Putamen (tissue), 1 donor: Measurements from ENCODE around the gene PTPRG.

Source experiments
- DNase-seq: peaks from one replicate; pipeline ENCODE4 v3.0.0-alpha.2; 2016; ENCODE audit warnings: low spot score

PTPRG gene

DNA sequence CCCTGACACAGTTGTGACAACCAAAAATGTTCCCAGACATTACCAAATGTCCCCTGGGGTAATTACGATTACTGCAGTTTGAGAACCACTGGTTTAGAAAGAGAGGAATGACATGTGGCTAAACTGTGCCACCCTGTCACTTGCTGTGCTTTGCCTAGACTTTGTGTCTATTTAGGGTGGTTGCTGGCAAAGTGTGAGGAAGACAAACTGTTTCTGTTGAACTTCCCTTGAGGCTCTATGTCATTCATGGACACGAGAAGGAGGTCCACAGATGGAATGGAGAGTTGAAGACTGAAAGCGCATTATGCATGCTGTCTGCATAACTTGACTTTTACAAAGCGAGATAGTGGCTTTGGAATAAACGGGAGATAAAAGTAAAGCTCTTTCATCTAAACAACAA, 495.3 kb downstream of the PTPRG start:
- DNase-seq, result no peak

DNA sequence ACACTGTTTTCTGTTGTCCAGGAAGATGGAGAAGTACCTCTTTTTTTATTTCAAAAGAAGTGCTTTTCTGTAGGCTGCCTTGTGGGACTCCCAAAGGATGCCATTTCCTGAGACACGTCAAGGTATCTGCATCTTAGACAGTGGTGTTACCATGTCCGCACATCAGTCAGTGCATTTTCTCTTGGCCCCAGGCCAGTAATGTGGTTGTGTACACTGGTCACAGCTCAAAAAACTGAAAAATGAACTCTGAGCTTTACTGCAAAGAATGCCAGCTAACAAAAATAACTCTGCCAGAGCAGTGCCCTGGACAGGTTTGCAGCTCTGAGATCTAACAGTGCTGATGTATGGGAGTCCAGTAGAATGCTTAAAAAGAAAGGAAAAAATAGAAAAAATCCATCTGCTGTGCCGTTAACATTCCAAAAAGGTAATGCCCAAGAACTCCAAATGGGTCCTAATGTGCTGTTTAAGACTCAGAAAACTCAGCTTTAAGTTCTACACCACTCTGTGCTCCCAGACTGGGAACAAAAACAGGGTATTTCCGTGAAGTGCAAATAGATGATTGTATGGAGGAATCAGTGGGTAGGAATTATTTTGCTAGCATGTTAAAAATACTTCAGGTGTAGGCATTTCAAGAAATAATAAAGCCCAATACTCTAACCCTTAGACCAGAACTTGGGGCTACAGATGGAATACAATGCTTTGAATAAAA, 496.1 kb downstream of the PTPRG start:
- DNase-seq, result no peak

DNA sequence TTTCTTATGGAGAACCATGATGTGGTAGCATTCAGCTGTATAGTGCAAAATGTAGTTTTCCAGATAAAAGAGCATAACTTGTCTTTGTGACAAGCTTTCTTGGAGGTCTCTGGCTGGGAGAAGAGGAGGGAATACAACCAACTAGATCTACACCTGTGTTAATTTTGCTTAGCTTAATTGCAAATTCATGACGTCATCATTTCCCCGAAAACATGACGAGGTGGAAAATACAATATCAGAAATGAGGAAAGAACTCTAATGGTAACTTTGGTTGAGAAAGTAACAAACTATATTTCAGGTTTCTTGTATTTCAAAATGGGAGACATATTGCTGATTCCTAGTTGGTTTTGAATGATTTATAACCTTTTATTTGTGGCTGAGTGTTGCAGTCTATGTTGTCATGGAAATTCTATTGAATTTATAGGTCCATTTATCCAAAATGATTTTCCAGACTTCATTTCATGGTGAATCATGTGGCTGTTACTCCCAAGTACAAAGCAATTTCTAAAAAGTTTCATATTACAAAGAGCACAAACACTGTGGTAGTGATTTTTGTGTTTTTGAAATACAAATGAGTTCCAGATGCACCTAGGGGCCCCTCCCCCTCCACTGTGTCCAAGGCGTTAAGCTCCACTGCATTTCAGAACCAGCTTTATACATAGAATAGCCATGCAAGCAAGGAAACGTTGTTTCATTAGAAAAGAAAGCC, 504.8 kb downstream of the PTPRG start:
- DNase-seq, result no peak

DNA sequence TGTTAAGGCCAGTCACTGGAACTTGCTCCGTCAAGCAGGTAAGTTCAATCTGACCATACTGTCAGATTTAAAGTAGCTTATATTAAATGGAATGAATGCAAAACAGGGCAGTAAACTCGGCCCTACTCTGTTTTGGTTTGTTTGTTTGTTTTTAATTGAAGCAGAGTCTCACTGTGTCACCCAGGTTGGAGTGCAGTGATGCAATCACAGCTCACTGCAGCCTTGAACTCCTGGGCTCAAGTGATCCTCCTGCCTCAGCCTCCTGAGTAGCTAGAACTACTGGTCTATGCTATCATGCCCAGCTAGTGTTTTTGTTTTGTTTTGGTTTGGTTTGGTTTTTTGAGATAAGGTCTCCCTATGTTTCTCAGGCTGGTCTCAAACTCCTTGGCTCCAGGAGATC, 507.0 kb downstream of the PTPRG start:
- DNase-seq, result no peak

DNA sequence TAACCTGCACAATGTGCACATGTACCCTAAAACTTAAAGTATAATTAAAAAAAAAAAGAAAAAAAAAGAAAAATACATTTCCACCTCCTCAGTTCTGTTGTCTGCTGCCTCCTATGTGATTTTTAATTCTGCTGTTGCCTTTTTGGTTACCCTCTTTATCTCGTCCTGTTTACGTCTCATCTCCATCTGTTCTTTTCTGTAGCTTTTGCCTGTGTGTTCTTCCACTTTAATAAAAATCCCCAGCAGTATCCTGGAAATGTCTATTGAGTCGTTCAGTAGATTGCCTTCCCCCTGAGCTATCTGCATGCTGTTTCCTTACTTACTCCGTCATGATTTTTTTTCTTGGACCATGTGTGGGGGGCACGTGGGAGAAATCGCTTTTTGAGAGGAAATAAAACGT, 509.5 kb downstream of the PTPRG start:
- no peak for DNase-seq

GRCh38 chr3:62073038-62073437, 511.7 kb downstream of the PTPRG start:
- DNase-seq, result no peak

- DNase-seq, result peak; percentile 37
Observed at GRCh38 chr3:62084558-62084957, 523.2 kb downstream of the PTPRG start.

GRCh38 chr3:62088472-62089104, 527.2 kb downstream of the PTPRG start:
- no peak for DNase-seq

DNA sequence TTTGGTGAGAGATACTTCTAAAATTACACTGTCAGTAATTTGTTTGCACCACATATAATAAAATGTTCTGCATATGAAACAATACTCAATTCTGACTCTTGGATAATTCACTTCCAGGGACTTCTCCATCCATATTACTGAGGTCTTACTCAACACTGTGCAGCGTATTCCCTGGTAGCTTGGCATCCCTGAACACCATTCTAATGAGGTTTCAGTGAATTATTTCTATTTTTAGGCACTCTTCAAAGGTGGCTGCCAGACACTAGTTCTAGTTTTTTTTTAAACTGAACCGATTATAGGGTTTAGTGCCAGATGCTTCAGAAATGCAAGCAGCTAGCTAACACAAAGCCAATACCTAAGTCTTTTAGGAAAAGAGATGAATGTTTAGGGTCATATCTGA, 528.7 kb downstream of the PTPRG start:
- peak; percentile 17 for DNase-seq

GRCh38 chr3:62090519-62090918, 529.1 kb downstream of the PTPRG start:
- DNase-seq, result no peak

DNA sequence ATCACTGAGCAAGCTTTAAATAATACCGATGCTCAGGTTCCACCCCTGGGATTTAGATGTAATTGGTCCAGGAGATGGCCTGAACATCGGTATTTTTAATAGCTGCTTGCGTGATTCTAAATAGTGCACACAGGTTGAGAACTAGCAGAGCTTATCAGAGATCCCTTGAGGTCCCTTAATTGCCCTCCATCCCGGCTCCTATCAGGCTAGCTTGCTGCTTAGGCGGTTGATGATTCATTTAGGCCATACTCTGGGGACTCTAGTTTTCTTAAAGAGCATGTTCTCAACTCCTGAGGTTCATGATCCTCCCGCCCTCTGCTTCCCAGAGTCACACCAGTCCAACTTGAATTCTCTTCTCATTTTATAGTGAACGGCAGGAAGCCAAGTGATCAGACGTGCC, 531.7 kb downstream of the PTPRG start:
- no peak for DNase-seq

GRCh38 chr3:62094461-62094860, 533.1 kb downstream of the PTPRG start:
- no peak for DNase-seq

DNA sequence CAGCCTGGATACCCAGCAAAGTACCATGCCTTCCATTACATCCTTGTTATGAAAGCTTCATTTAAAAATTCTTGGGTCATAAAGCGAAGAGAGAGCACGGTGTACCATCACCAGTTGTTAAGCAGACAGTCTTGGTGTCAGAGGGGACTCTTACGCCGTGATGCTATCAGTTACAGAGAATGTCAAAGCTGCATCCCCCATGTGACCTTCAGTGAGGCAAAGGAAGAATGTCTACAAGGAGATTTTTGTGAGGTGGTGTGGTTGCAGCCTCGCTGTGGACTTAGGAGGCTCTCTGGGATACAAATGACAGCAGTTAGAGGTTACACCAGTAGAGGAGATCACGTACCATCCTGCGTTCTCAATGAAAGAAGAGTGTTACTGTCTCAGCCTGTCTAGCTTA, 533.7 kb downstream of the PTPRG start:
- DNase-seq, result no peak

DNA sequence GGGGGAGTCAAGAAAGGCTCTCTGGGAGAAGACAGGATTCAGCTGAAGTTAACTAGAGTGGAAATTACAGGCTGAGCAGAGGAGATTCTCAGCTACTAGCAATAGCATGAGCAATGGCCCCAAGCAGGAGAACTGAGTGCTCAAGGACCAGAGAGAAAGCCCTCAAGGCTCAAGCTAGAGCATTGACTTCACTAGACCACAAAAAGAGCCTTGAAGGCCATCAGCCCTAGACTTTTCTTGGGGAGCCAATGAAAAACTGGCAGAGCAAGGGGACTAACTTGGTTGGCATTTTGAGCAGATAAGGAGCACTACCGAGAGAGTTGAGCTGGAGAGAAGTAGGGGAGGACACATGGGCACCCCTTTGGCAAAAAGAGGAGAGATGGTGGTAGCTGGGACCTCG, 534.4 kb downstream of the PTPRG start:
- no peak for DNase-seq

DNA sequence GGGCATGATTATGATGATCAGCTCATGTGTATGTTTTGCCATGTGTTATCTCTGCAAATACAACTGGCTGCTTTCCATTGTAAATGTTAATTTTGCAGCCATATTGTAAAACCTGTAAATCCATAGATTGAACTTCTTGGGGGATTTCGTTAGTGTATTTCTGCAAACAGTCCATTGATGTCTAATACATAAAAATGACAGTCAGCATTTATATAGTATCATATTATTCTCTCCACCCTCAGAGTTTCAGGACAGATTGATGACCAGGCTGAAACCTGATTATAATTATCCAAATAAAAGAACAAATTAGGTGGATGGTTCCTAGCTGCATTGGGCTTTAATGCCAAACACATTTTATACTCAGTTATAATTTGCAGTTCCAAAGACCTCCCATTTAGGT, 535.1 kb downstream of the PTPRG start:
- DNase-seq, result no peak

DNA sequence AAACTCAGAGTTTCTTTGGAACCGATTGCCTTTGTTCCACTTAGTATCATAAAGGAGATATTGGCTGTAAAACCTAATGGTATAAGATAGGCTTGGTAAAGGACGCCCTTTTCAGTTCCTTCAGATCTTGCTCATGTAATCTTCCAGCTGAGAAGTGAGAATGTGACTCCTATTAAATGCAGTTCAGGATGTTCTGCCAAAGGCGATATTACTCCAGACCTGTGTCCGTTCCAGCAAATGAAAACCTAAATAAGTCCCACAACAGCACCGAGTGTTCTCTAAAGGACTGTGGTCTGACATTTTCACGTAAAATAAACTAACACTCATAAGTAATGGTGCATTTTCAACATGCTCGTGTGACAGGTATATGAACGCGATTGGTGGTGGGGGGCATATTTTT, 535.8 kb downstream of the PTPRG start:
- DNase-seq, result no peak

DNA sequence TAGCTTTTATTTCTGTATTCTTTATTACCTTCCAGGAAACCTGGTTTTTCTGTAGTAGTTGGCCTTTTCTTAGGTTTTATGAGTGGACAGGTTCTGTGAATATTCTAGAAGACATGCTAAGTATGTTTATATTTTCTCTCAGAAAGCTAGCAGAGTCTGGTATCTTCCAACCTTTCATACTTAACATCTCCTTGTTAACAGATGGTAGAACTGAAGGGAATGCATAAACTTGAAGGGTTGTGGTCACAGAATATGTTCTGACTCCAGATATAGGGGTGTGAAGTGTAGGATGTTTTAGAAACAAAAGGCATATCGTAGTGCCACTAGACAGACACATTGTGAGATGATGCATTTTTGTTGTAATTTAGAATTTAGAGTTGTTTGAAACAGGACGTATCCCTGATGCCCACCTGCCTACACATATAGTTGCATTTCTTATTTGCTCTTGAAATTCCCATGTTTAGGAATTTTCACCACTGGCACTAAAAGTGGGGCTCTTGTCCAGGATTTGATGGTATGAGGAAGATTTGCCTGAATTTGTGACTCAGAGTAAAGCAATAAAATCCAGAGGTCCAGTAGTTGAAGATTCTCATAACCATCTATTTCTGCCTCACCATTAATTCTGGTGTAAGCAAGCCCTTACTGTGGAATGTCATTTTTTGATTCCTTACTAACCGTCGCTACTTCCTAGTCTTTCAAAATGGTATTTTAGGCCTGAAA, 537.4 kb downstream of the PTPRG start:
- no peak for DNase-seq

GRCh38 chr3:62100282-62100989, 539.1 kb downstream of the PTPRG start:
- no peak for DNase-seq

- no peak for DNase-seq
Observed at GRCh38 chr3:62101488-62101887, 540.1 kb downstream of the PTPRG start.

- no peak for DNase-seq
Observed at GRCh38 chr3:62103531-62103930, 542.2 kb downstream of the PTPRG start.

- DNase-seq, result no peak
Observed at GRCh38 chr3:62109534-62109933, 548.2 kb downstream of the PTPRG start.
